Brain pericyte (primary cell): ENCODE data around the gene FAM120B.

Experiments used
- DNase-seq: peaks from one replicate; pipeline ENCODE4 v3.0.0-alpha.2; 2012; ENCODE audit warnings: low read depth, low spot score

Gene FAM120B

DNA sequence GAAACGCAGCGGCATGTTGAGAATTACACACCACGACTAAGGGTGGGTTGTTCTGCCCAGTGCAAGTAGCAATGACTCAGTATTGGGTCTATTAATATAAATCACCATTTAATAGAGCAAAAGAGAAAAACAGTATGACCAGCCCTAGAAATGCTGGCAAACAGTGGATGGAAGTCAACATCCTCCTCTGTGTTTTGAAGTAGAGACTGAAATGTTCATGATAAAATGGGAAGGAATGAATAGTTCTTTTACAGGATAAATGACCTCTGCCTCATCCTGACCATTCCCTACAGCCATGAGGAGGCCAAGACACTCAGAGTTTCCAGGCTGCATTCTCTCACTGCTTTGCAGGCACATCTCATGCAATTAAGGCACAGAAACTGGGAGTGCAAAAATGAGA lies 134.8 kb downstream of the FAM120B start:
- DNase-seq: no peak

DNA sequence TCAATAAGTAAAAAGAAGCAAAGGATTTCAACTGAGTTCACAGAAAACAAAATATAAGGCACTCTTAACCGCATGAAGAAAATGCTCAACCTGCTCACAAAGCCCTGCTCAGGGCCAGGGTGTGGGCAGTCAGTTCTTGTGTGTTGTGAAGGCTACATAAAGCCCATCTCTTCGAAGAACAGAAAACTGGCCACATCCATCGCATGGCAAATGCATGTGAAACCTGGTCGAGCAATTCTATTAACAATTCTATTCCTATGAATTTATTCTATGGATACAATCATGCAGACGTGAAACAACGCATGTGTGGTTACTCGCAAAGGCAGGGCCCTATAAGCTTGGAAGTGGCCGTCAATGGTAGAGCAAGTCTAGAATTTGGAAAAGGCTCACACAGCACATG lies 136.0 kb downstream of the FAM120B start:
- DNase-seq: no peak

- no peak for DNase-seq
Observed at GRCh38 chr6:170443151-170443662, 136.6 kb downstream of the FAM120B start.

- DNase-seq: no peak
Observed at GRCh38 chr6:170444056-170444591, 137.6 kb downstream of the FAM120B start.

DNA sequence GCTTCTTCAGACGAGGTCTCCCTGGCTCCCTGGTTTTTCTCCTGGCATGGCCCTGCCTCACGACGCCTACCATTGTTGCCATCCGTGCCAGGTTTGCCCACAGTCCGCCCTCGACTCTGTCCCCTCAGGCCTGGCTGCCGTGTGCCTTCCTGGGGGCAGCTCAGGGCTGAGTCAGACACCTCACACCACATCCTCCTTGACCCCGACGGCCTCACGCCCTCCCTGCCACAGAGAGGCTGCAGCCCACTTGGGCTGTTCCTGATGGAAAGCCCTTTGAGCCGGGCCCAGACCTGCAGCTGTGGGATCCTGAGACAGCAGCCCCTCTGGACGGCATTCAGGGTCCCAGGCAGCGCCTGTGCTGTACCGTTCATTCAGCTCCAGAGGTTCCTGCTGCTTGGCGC lies 138.3 kb downstream of the FAM120B start:
- DNase-seq: no peak

- DNase-seq: no peak
Observed at GRCh38 chr6:170445487-170445886, 138.9 kb downstream of the FAM120B start.

DNA sequence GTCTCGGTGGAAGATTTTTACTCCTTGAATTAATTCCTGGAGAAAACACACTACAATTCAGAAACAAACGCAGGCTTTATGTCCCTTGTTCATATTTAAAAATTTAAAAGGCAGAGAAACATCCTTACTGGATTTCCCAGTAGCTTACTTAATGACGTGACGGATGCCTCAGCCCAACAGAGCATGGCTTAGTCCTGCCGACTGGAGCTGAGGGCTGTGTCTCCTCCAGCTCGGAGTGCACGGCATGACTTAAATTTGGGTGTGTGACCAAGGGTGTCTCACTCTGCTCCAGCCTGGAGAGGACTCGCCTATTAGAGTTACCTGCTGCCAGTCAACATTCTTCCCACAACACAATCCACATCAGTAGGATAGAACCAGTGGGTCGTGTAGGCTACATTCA lies 139.4 kb downstream of the FAM120B start:
- DNase-seq: no peak

DNA sequence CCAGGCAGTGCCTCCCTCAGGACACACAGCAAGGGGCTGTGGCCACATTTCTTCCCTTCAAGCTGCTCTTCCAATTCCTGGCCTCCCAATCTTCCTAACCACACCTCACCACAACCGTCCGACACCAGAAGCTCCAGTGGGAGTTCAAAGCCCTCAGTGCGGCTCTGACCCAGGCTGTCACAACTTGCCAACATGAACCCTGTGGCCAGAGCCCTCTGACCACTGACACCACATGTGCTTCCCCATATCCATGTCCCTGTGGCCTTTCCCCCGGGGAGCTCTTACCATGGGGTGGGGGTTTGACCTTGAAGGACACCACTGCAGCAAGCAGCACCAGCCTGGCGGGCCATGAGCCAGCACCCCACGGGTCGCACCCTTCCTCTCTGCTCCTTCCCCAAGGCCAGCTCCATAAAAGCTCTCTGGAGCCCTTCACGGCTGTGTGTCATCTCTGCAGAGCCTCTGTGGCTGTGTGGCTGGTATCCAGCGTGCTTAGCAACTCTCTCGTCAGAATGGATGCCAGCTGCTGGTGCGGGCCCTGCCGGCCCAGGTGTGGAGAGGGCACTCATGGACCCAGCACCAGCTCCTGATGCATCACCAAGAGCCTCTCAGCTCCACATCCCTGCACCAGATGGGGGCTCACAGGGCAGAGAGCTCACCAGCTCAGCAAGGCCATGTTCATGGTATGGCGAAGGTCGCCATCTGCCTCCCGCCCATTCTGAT lies 140.4 kb downstream of the FAM120B start:
- no peak for DNase-seq

DNA sequence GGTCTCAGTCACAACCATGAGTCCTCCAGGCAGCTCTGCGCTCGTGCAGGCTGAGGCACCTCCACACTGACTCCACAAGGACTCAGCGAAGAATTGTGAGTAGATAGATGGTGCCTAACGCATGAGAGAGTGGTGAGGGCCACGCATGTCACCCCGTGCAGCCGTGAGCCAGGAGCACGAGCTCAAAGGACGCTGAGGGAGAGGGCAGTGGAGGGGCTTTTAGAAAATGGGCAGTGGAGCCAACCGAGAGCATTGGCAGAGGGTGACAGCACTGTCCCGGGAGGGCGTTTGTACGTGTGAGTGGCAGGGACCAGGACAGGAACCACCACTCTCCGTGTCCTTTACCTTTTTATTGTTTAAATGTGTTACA lies 141.0 kb downstream of the FAM120B start:
- no peak for DNase-seq

DNA sequence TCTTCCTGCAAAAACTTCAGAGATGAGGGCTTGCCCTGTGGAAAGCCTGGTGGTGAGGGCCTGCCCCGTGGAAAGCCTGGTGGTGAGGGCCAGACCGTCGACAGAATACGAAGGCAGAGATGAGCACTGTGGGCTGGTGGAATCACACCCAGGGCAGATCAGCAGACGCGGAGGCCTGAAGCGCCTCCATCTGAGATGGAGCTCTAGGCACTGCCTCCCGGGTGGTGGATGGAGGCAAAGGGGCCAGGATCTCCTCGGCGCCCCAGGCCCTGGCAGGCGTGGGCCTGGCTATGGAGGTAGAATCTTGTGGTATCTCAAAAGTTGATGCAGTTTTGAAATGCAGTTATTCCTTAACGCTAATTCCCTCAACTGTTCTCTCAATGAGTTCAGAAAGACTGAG lies 141.8 kb downstream of the FAM120B start:
- no peak for DNase-seq

DNA sequence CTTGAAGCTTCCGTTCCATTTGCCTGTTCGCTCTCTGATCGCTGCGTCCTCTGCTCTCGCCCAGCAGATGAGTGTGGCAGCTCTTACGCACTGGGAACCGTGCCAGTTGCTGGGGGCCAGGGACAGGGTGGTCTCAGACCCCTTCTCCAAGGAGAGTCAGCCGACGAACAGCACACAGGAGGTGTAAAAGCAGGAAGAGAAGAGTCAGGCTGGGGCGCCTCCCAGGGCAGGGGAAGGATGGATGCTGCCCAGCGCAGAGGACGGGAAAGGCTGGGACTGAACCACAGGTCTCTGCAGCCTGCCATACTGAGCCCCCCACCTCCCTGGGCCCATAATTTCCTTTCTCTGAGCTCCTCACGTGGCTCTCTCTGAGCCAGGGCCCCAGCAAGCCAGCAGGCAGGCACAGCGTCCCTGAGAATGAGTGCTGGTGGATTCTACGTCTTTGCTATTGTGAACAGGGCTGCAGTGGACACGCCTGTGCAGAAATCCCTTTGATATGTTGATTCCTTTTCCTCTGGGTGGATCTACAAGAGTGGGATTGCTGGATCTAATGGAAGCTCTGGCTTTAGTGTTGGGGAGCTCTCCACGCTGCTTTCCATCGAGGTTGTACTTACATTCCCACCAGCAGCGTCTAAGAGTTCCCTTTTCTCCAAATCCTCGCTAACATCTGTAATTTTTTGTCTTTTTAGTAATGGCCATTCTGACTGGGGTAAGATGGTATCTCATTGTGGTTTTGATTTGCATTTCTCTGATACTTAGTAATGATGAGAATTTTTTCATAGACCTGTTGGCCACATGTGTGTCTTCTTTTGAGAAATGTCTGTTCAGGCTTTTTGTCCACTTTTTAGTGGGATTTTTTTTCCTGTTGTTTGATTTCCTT lies 142.4 kb downstream of the FAM120B start:
- no peak for DNase-seq

- no peak for DNase-seq
Observed at GRCh38 chr6:170449835-170450753, 143.5 kb downstream of the FAM120B start.

DNA sequence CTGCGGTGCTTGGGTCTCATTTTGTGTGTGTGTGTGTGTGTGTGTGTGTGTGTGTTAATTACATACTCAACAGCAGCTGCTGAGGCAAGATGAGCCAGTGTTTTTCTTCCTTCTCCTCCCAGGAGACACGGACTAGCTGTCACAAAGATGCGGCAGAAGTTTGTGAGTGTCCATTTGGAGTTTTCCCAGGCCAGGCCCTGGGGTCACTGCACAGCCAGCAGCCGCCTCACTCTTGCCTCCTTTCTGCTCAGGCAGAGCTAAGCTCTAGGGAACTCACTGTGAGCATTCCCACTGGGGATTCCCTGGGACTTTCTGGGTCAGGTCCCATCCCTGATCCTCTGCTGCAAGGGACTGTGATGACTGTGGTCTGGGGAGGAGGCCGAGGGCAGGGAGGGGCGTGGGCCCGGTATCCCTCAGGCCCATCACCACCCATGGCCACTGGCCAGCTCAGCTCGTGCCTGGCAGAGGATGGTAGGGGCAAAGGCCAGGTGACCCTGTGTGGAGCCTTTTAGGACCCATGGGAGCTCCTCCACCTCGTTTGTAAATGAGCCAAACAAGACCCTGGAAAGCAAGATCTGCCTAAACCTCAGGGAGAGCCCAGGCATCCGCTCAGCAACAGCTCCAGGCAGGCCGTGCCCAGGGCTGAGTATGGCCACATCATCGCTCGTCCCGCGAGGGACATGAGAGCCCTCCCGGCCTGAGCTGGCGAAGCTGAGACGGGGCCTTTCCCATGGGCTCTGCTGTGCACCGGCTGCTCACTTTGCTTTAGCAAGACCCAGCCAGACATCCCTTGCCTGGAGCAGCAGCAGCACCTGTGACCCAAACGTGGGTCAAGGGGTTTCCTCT lies 144.6 kb downstream of the FAM120B start:
- no peak for DNase-seq

- no peak for DNase-seq
Observed at GRCh38 chr6:170451762-170452651, 145.4 kb downstream of the FAM120B start.

- no peak for DNase-seq
Observed at GRCh38 chr6:170452767-170453545, 146.4 kb downstream of the FAM120B start.

DNA sequence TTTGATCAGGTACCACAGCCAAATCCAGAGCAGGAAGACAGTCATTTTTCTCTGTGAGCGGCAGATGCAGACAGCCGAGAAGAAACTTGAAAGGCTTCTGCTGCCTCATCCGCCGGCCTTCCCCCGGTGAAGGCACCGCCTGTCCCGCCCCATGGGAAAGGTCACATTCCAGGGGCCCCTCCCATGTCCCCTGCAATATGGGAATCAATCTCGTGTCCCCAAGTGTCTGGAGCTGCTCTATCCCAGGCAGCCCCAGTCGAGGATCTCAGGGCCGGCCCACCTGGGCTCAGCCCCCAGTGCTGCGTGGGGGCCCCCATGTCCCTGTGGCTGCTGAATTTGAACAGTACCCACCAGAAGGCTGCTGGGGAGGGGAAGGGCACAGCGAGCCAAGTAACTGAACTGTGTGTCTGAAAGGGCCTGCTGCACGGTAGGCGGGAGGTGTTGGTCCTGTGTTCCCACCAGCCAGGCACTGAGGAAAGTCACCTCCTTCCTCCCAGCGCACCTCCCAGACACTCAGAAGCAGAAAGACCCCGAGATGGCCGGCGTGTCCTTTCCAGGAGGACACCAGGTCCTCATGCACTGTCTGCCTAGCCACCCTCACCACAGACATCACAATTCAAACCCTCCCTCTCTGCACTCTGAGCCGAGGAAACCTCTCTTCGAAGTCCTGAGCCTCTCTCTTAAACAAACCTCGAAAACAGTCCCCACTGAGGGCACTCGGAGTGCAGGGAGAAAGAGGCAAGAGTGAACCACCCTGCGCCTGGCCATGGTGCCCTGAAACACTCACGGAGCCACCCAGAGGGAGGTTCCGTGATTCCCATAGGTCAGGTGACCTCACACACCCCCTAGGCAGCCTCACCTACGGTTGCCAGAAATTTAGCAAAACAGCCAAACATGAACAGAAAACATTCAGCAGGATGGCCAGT lies 147.3 kb downstream of the FAM120B start:
- no peak for DNase-seq

- DNase-seq: no peak
Observed at GRCh38 chr6:170454512-170455285, 148.1 kb downstream of the FAM120B start.
